Measurements from ENCODE around the gene RPL11.

- TF ChIP-seq CTCF (conservative IDR thresholded peaks at IDR 0.05 in 1 of 2, IDR thresholded peaks at IDR 0.05 in 1 of 2; ENCODE audit: extremely low read depth in 1 of 2, insufficient read depth in 1 of 2, low read depth in 1 of 2, low read length in 2 of 2): no peak
- no peak for TF ChIP-seq EZH2 (IDR thresholded peaks at IDR 0.05; ENCODE audit: borderline replicate concordance, low read length)
These were observed 4.1 kb downstream of the RPL11 start for GRCh38 chr1:23695667-23696066.
